Measurements from ENCODE around the gene NHERF2. TPM values are rescaled to one million over a fixed set of nuclear protein-coding genes. Genes with fewer than 3 reads are reported as not detected.
A peak's percentile ranks its signal among the peaks of the same experiment; 100 is the strongest.
"Not testable (repeated sequence)": the region's sequence is repeated elsewhere in the genome, so short reads cannot be mapped to it uniquely, and the experiment has no call there.

NHERF2 gene
- total RNA-seq, 4 donors from 2014 or later = 13.8 to 36.5 (median 21.8) TPM

GRCh38 chr16:2007081-2007836 lies 19.4 kb upstream of the NHERF2 start:
- WGBS = 74% methylated on average over 9 of the region's 16 CpGs
- no peak for DNase-seq (ENCODE audit: low spot score in 2 of 2)
- peaks cover 67% of the 10 kb centered on the region for H3K4me1 ChIP-seq
- H3K27me3 ChIP-seq = no peaks in the 10 kb centered on the region
- peaks cover 13% of the 10 kb centered on the region for H3K36me3 ChIP-seq
- H3K27ac ChIP-seq = peak overlapping the region; percentile 97
- peak overlapping the region; percentile 99 for H3K4me3 ChIP-seq
- TF ChIP-seq CTCF (IDR thresholded peaks at IDR 0.05) = no peak
- no peak for TF ChIP-seq POLR2AphosphoS5 (IDR thresholded peaks at IDR 0.05)
- TF ChIP-seq EP300 (IDR thresholded peaks at IDR 0.05) = no peak
- no peak for TF ChIP-seq POLR2A (IDR thresholded peaks at IDR 0.05)
- H3K9me3 ChIP-seq = no peaks in the 10 kb centered on the region

GRCh38 chr16:2008009-2008526 lies 18.6 kb upstream of the NHERF2 start:
- peaks cover 5% of the 10 kb centered on the region for H3K36me3 ChIP-seq
- no peaks in the 10 kb centered on the region for H3K9me3 ChIP-seq
- no peaks in the 10 kb centered on the region for H3K27me3 ChIP-seq
- peak overlapping the region; percentile 99 for H3K4me3 ChIP-seq
- TF ChIP-seq POLR2AphosphoS5 (IDR thresholded peaks at IDR 0.05) (peak in 2 of 3 donors; percentile 77 to 84), EP300 (IDR thresholded peaks at IDR 0.05) (no peak)
- DNase-seq (ENCODE audit: low spot score in 2 of 2) = peak in 1 of 2 donors; percentile 89
- peak overlapping the region; percentile 97 for H3K27ac ChIP-seq
- peaks cover 67% of the 10 kb centered on the region for H3K4me1 ChIP-seq
- 40% methylated on average over 15 of the region's 15 CpGs for WGBS

GRCh38 chr16:2008631-2009163 lies 18.0 kb upstream of the NHERF2 start:
- no peak for DNase-seq (ENCODE audit: low spot score in 2 of 2)
- H3K4me1 ChIP-seq = peaks cover 62% of the 10 kb centered on the region

GRCh38 chr16:2009164-2009711 lies 17.5 kb upstream of the NHERF2 start:
- Histone ChIP-seq H3K4me3 (peak overlapping the region; percentile 99), H3K36me3 (no peaks in the 10 kb centered on the region), H3K27ac (peak overlapping the region; percentile 97), H3K9me3 (no peaks in the 10 kb centered on the region), H3K4me1 (peaks cover 57% of the 10 kb centered on the region), H3K27me3 (no peaks in the 10 kb centered on the region)
- no peak for DNase-seq (ENCODE audit: low spot score in 2 of 2)
- WGBS = no CpG with 5 or more reads among the region's 55 CpGs
- no peak for TF ChIP-seq EP300 (IDR thresholded peaks at IDR 0.05)
- no peak for TF ChIP-seq POLR2A (IDR thresholded peaks at IDR 0.05)
- no peak for TF ChIP-seq POLR2AphosphoS5 (IDR thresholded peaks at IDR 0.05)
- TF ChIP-seq CTCF (IDR thresholded peaks at IDR 0.05) = no peak

More at GRCh38 chr16:2008631-2009163, 18.0 kb upstream of the NHERF2 start:
- Histone ChIP-seq H3K4me3 (peak overlapping the region; percentile 99), H3K9me3 (no peaks in the 10 kb centered on the region), H3K36me3 (no peaks in the 10 kb centered on the region), H3K27ac (peak overlapping the region; percentile 97), H3K27me3 (no peaks in the 10 kb centered on the region)
- 3% methylated on average over 10 of the region's 23 CpGs for WGBS
- TF ChIP-seq EP300 (IDR thresholded peaks at IDR 0.05) = no peak
- TF ChIP-seq POLR2A (IDR thresholded peaks at IDR 0.05) = no peak
- TF ChIP-seq POLR2AphosphoS5 (IDR thresholded peaks at IDR 0.05) = no peak
- no peak for TF ChIP-seq CTCF (IDR thresholded peaks at IDR 0.05)

- no peaks in the 10 kb centered on the region for H3K27me3 ChIP-seq
- DNase-seq (ENCODE audit: low spot score in 2 of 2) = no peak
- peak; percentile 77 to 81 for TF ChIP-seq POLR2A (IDR thresholded peaks at IDR 0.05)
- peak in 2 of 3 donors; percentile 12 to 77 for TF ChIP-seq POLR2AphosphoS5 (IDR thresholded peaks at IDR 0.05)
- no peak for TF ChIP-seq EP300 (IDR thresholded peaks at IDR 0.05)
- H3K36me3 ChIP-seq = no peaks in the 10 kb centered on the region
- WGBS = 2% methylated on average over 8 of the region's 52 CpGs
- H3K4me1 ChIP-seq = peaks cover 52% of the 10 kb centered on the region
- peak within 1 kb of the TSS; percentile 99 for H3K4me3 ChIP-seq
- peak within 1 kb of the TSS; percentile 97 for H3K27ac ChIP-seq
- H3K9me3 ChIP-seq = no peaks in the 10 kb centered on the region
These were observed 16.8 kb upstream of the NHERF2 start, which contains the start of gene ZNF598 for GRCh38 chr16:2009791-2010510. ZNF598 (minus strand) TSS chr16:2009821.

GRCh38 chr16:2011726-2012125 lies 15.0 kb upstream of the NHERF2 start:
- H3K9me3 ChIP-seq; H3K36me3 ChIP-seq; H3K27me3 ChIP-seq; H3K4me3 ChIP-seq; DNase-seq (ENCODE audit: low spot score in 2 of 2); H3K27ac ChIP-seq: not testable (repeated sequence)
- WGBS = 82% methylated on average over 9 of the region's 9 CpGs
- H3K4me1 ChIP-seq = peaks cover 46% of the 10 kb centered on the region
